Tibial nerve (tissue), 3 donors: ENCODE results near the gene ATP5F1D.

Experiments used
- POLR2A ChIP-seq, 2 donors: fragments of 450-650 bp; IDR thresholded peaks; one replicate each; pipeline ENCODE4 v1.6.1; 2017; ENCODE audit warnings: antibody characterized with exemption in 2 of 2, mild to moderate bottlenecking in 2 of 2, moderate library complexity in 2 of 2
- TF ChIP-seq, protein P1 (sequence below), 5 experiments: fragments of 200-600 bp in 3 of 5; fragments of 450-650 bp in 2 of 5; sonication (generic) in 3 of 5; IDR thresholded peaks; one replicate each; pipeline ENCODE4 v1.5.1; 2016 to 2019; ENCODE audit warnings: antibody characterized with exemption in 5 of 5, mild to moderate bottlenecking in 3 of 5, moderate library complexity in 2 of 5

DNA sequence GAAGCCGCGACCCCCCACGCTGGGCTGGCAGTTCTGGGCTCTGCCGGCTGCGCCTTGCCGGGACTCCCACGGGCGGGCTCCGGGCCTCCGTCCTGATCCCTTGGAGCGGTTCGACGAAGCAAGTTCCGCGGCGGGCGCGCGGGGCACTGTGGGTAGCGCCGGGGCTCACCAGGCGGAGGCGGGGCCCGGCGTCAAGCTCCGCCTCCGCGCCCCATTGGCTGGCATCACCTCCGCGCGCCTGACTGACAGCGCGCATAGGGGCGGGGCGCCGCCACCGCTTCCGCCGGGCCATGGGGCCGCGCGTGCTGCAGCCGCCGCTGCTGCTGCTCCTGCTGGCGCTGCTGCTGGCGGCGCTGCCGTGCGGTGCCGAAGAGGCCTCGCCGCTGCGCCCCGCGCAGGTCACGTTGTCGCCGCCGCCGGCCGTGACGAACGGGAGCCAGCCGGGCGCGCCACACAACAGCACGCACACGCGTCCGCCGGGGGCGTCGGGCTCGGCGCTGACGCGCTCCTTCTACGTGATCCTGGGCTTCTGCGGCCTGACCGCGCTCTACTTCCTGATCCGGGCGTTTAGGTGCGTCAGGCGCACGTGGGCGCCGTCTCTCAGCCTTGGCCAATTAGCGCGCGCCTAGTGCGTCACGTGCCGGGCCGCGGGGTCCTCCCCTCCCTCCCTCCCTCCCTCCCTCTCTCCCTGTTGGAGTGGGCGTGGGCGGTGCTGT lies 33.9 kb downstream of the ATP5F1D start, which contains the start of gene FAM174C:
- TF ChIP-seq, protein P1, sequence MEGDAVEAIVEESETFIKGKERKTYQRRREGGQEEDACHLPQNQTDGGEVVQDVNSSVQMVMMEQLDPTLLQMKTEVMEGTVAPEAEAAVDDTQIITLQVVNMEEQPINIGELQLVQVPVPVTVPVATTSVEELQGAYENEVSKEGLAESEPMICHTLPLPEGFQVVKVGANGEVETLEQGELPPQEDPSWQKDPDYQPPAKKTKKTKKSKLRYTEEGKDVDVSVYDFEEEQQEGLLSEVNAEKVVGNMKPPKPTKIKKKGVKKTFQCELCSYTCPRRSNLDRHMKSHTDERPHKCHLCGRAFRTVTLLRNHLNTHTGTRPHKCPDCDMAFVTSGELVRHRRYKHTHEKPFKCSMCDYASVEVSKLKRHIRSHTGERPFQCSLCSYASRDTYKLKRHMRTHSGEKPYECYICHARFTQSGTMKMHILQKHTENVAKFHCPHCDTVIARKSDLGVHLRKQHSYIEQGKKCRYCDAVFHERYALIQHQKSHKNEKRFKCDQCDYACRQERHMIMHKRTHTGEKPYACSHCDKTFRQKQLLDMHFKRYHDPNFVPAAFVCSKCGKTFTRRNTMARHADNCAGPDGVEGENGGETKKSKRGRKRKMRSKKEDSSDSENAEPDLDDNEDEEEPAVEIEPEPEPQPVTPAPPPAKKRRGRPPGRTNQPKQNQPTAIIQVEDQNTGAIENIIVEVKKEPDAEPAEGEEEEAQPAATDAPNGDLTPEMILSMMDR (IDR thresholded peaks at IDR 0.05), result peak in 2 of 5 experiments; percentile 51 to 55
- TF ChIP-seq POLR2A (IDR thresholded peaks at IDR 0.05), result peak in 1 of 2 donors; percentile 88
